A549 (cell line): ENCODE measurements around the gene NFIX. TPM values are rescaled to one million over a fixed set of nuclear protein-coding genes. Genes with fewer than 3 reads are reported as not detected.

ENCODE experiments used
- ATAC-seq, 2 experiments: fragments of 200-7000 bp in 1 of 2; fragments of >200 bp in 1 of 2; cut with Nextera tagmentation in 1 of 2; cut with Tn5 transposase in 1 of 2; 3 replicates each; pipeline versions ENCODE4 v1.8.0 to v1.9.1; 2018 to 2020; ENCODE audit warnings: mild to moderate bottlenecking in 1 of 2, moderate library complexity in 1 of 2
- CTCF ChIA-PET: fragments of 300-600 bp; sonication (Branson Sonifier 250); formaldehyde crosslinking; extraction: SDS; loops from one replicate; lab custom pipeline; 2021; ENCODE audit warnings: antibody characterized with exemption, inconsistent platforms; lab: Yijun Ruan, JAX
- POLR2A ChIA-PET: fragments of 350-600 bp; formaldehyde crosslinking; extraction: SDS; loops from one replicate; lab custom pipeline; 2021; ENCODE audit warnings: antibody characterized with exemption, inconsistent platforms; lab: Yijun Ruan, JAX
- DNase-seq, 2 experiments: peaks; one replicate each; pipeline versions ENCODE4 v3.0.0 to v3.0.0-alpha.2; 2011 to 2016; ENCODE audit warnings: low read depth in 1 of 2, low spot score in 1 of 2
- FAIRE-seq: peaks from 2 replicates; lab custom pipeline; 2011; peaks lifted over from hg19 to GRCh38; lab: Jason Lieb, UNC
- H3K27ac ChIP-seq, 2 experiments: fragments of >200 bp; sonication (Bioruptor Twin); formaldehyde crosslinking; 3 replicates each; pipeline ENCODE4 v1.5.1; 2016 to 2017
- H3K4me1 ChIP-seq: fragments of >200 bp; sonication (Bioruptor Twin); formaldehyde crosslinking; 3 replicates; pipeline ENCODE4 v1.6.1; 2016
- H3K4me2 ChIP-seq: fragments of >200 bp; sonication (Bioruptor Twin); formaldehyde crosslinking; 3 replicates; pipeline ENCODE4 v1.6.1; 2016
- H3K4me3 ChIP-seq: fragments of >200 bp; sonication (Bioruptor Twin); formaldehyde crosslinking; 3 replicates; pipeline ENCODE4 v1.5.1; 2016
- H3K9me3 ChIP-seq: fragments of >200 bp; sonication (Bioruptor Twin); formaldehyde crosslinking; 3 replicates; pipeline ENCODE4 v1.6.1; 2016
- BCL3 ChIP-seq: fragments of >200 bp; sonication (Bioruptor Twin); formaldehyde crosslinking; IDR thresholded peaks from 3 replicates; pipeline ENCODE4 v1.6.1; 2016
- BHLHE40 ChIP-seq: IDR thresholded peaks from 2 replicates; pipeline ENCODE4 v1.6.1; 2012; ENCODE audit warnings: low read depth, low read length, inconsistent platforms
- CBX2 ChIP-seq: fragments of 200-600 bp; sonication (generic); IDR thresholded peaks from 2 replicates; pipeline ENCODE4 v1.6.1; 2016; ENCODE audit warnings: low read depth, mild to moderate bottlenecking, borderline replicate concordance
- CEBPB ChIP-seq, 2 experiments: fragments of >200 bp in 1 of 2; sonication (Bioruptor Twin) in 1 of 2; formaldehyde crosslinking in 1 of 2; IDR thresholded peaks; 2 replicates each; pipeline ENCODE4 v1.6.1; 2012 to 2016
- CHD2 ChIP-seq: fragments of 150-350 bp; IDR thresholded peaks from 2 replicates; pipeline ENCODE4 v1.6.1; 2014; ENCODE audit warnings: low read length; ENCODE audit not compliant: partially characterized antibody
- CHD4 ChIP-seq: fragments of 200-600 bp; sonication (generic); IDR thresholded peaks from 2 replicates; pipeline ENCODE4 v1.6.1; 2016; ENCODE audit warnings: antibody characterized with exemption, mild to moderate bottlenecking, borderline replicate concordance
- FOSB ChIP-seq: fragments of 250-450 bp; sonication (Bioruptor Pico); IDR thresholded peaks from 2 replicates; pipeline ENCODE4 v1.5.0; 2020; ENCODE audit warnings: mild to moderate bottlenecking, moderate library complexity
- FOXS1 ChIP-seq: fragments of 250-450 bp; sonication (Bioruptor Pico); IDR thresholded peaks from 2 replicates; pipeline ENCODE4 v1.5.0; 2020; ENCODE audit warnings: mild to moderate bottlenecking, moderate library complexity
- GATA3 ChIP-seq: IDR thresholded peaks from 2 replicates; pipeline ENCODE4 v1.6.1; 2012; ENCODE audit warnings: borderline replicate concordance
- HEYL ChIP-seq: fragments of 250-450 bp; sonication (Bioruptor Pico); IDR thresholded peaks from 2 replicates; pipeline ENCODE4 v1.8.0; 2021; ENCODE audit warnings: mild to moderate bottlenecking, moderate library complexity
- HMGXB4 ChIP-seq: fragments of 250-450 bp; sonication (Bioruptor Pico); IDR thresholded peaks from 2 replicates; pipeline ENCODE4 v1.5.0; 2021; ENCODE audit warnings: mild to moderate bottlenecking, moderate library complexity, borderline replicate concordance
- HOXB13 ChIP-seq: fragments of 250-450 bp; sonication (Bioruptor Pico); IDR thresholded peaks from 2 replicates; pipeline ENCODE4 v1.5.0; 2020; ENCODE audit warnings: low read depth, mild to moderate bottlenecking, moderate library complexity
- JUN ChIP-seq, 2 experiments: fragments of >200 bp; sonication (Bioruptor Twin); formaldehyde crosslinking; IDR thresholded peaks; 2 replicates in 1 of 2; 3 replicates in 1 of 2; pipeline ENCODE4 v1.6.1; 2016 to 2017
- JUNB ChIP-seq: fragments of >200 bp; sonication (Bioruptor Twin); formaldehyde crosslinking; IDR thresholded peaks from 2 replicates; pipeline ENCODE4 v1.6.1; 2016
- KDM1A ChIP-seq: fragments of 200-600 bp; sonication (generic); IDR thresholded peaks from 2 replicates; pipeline ENCODE4 v1.6.1; 2016; ENCODE audit warnings: low read depth, mild to moderate bottlenecking
- KDM5A ChIP-seq: fragments of 200-600 bp; sonication (generic); IDR thresholded peaks from 2 replicates; pipeline ENCODE4 v1.6.1; 2016; ENCODE audit warnings: antibody characterized with exemption, mild to moderate bottlenecking
- NFE2L2 ChIP-seq: fragments of 150-350 bp; conservative IDR thresholded peaks from 2 replicates; pipeline ENCODE4 v1.6.1; 2014; ENCODE audit warnings: low read length
- NPAS2 ChIP-seq: fragments of 250-450 bp; sonication (Bioruptor Pico); IDR thresholded peaks from 2 replicates; pipeline ENCODE4 v1.8.0; 2022; ENCODE audit warnings: mild to moderate bottlenecking, moderate library complexity, borderline replicate concordance
- RCOR1 ChIP-seq: fragments of 150-350 bp; IDR thresholded peaks from 2 replicates; pipeline ENCODE4 v1.6.1; 2014; ENCODE audit warnings: antibody characterized with exemption, low read length, low read depth
- RNF2 ChIP-seq: fragments of 200-600 bp; sonication (generic); IDR thresholded peaks from 2 replicates; pipeline ENCODE4 v1.6.1; 2016; ENCODE audit warnings: low read depth, mild to moderate bottlenecking, antibody characterized with exemption, moderate library complexity, borderline replicate concordance
- TFCP2L1 ChIP-seq: fragments of 250-450 bp; sonication (Bioruptor Pico); IDR thresholded peaks from 2 replicates; pipeline ENCODE4 v1.5.0; 2021; ENCODE audit warnings: mild to moderate bottlenecking
- ZFP36 ChIP-seq: fragments of 450-650 bp; IDR thresholded peaks from 2 replicates; pipeline ENCODE4 v1.6.1; 2014; ENCODE audit warnings: borderline replicate concordance; ENCODE audit not compliant: partially characterized antibody
- WGBS: methylation state at CpG from one replicate; pipeline ENCODE4 v1.1.6; 2017; ENCODE audit errors: missing lambda C conversion rate; 5-methylcytosine and 5-hydroxymethylcytosine counted together
- polyA plus RNA-seq, 4 experiments: library from polyadenylated mRNA; depleted of rRNA in 3 of 4; stranded (reverse); fragments of >200 nt; fragmentation: RNase III in 1 of 4; extraction: RNeasy Plus Mini Kit Qiagen cat#74134 plus additional on column Dnase treatment in 1 of 4; gene quantifications; 2 replicates in 3 of 4; 3 replicates in 1 of 4; pipeline ENCODE4 v1.2.3, GENCODE V29; 2011 to 2017

The NFIX gene
- polyA plus RNA-seq, 2 of the 4 experiments (the other 2 are of a cell fraction), result 0.52 to 3.0 TPM

- FAIRE-seq, result no peak
- CTCF ChIA-PET, result interaction anchor here (1.0 to 6.4 kb wide), 9 partner anchors 9 to 105 kb away, joined by 3 to 40 read pairs (median 7); no protein-coding TSS in a partner anchor
Observed at GRCh38 chr19:13070425-13071140, 75.3 kb downstream of the NFIX start.

GRCh38 chr19:13071444-13072187, 76.3 kb downstream of the NFIX start:
- ATAC-seq, result no peak
- ChIA-PET POLR2A (no interaction called here), CTCF (interaction anchor here (1.6 to 6.4 kb wide), 5 partner anchors 10 to 93 kb away, joined by 7 to 40 read pairs (median 17); no protein-coding TSS in a partner anchor)
- Histone ChIP-seq H3K4me1 (no peaks in the 10 kb centered on the region), H3K4me2 (no peak overlapping the region), H3K4me3 (no peak overlapping the region), H3K9me3 (no peaks in the 10 kb centered on the region), H3K27ac (no peak overlapping the region)
- no peak for DNase-seq
- no peak for FAIRE-seq
- WGBS, result 60% methylated on average over 7 of the region's 9 CpGs
- no peak for TF ChIP-seq ZFP36
- TF ChIP-seq KDM5A, result no peak
- TF ChIP-seq CHD4, result no peak
- no peak for TF ChIP-seq HEYL (CRISPR knock-in tag)
- no peak for TF ChIP-seq NFE2L2
- no peak for TF ChIP-seq NPAS2 (CRISPR knock-in tag)
- no peak for TF ChIP-seq TFCP2L1 (CRISPR knock-in tag)
- TF ChIP-seq KDM1A, result no peak
- no peak for TF ChIP-seq CEBPB (IDR thresholded peaks at IDR 0.05)
- no peak for TF ChIP-seq HOXB13 (CRISPR knock-in tag)
- TF ChIP-seq FOSB, result no peak
- no peak for TF ChIP-seq CHD2
- no peak for TF ChIP-seq GATA3
- TF ChIP-seq RNF2, result no peak
- TF ChIP-seq JUNB, result no peak
- TF ChIP-seq JUN (IDR thresholded peaks at IDR 0.05), result no peak
- TF ChIP-seq CBX2, result no peak
- no peak for TF ChIP-seq BCL3
- TF ChIP-seq BHLHE40, result no peak
- TF ChIP-seq HMGXB4 (CRISPR knock-in tag), result no peak

More at GRCh38 chr19:13070425-13071140, 75.3 kb downstream of the NFIX start:
- 83% methylated on average over 16 of the region's 32 CpGs for WGBS
- no peak overlapping the region for H3K4me2 ChIP-seq
- ATAC-seq (no peak), DNase-seq (no peak)
- no peak overlapping the region for H3K4me3 ChIP-seq
- POLR2A ChIA-PET, result no interaction called here
- no peaks in the 10 kb centered on the region for H3K4me1 ChIP-seq
- TF ChIP-seq RCOR1 (no peak), FOXS1 (CRISPR knock-in tag) (no peak)
- H3K27ac ChIP-seq, result no peak overlapping the region
- no peaks in the 10 kb centered on the region for H3K9me3 ChIP-seq
